Right lung (tissue), 5 donors: ENCODE results near the gene ELAVL2. TPM values are rescaled to one million over a fixed set of nuclear protein-coding genes. Genes with fewer than 3 reads are reported as not detected.
"Not testable (repeated sequence)": the region's sequence is repeated elsewhere in the genome, so short reads cannot be mapped to it uniquely, and the experiment has no call there.

Experiments used
- DNase-seq, 2 donors: peaks; one replicate each; pipeline ENCODE4 v3.0.0-alpha.2; 2013
- polyA plus RNA-seq, 5 donors: library from polyadenylated mRNA; unstranded; fragments of 120-200 nt; gene quantifications; one replicate each; pipeline versions ENCODE4 v1.2.1 to v1.2.3, GENCODE V29; 2013; ENCODE audit warnings: inconsistent platforms in 1 of 5, low replicate concordance in 1 of 5; ENCODE audit not compliant: insufficient read length in 5 of 5, insufficient read depth in 1 of 5

Gene ELAVL2
- polyA plus RNA-seq, 5 donors = 1.1 to 3.5 (median 3.1) TPM

GRCh38 chr9:23725279-23725946, 100.6 kb downstream of the ELAVL2 start:
- no peak for DNase-seq

GRCh38 chr9:23723672-23724071, 102.4 kb downstream of the ELAVL2 start:
- DNase-seq = no peak

- DNase-seq = not testable (repeated sequence)
These were observed 103.0 kb downstream of the ELAVL2 start for GRCh38 chr9:23723048-23723447.

GRCh38 chr9:23721466-23721865, 104.6 kb downstream of the ELAVL2 start:
- DNase-seq = no peak

- DNase-seq = no peak
These were observed 108.5 kb downstream of the ELAVL2 start for GRCh38 chr9:23717505-23717904.

- DNase-seq = no peak
These were observed 118.8 kb downstream of the ELAVL2 start for GRCh38 chr9:23707249-23707648.

GRCh38 chr9:23702311-23702922, 123.6 kb downstream of the ELAVL2 start:
- DNase-seq = no peak

GRCh38 chr9:23701291-23701690, 124.7 kb downstream of the ELAVL2 start:
- DNase-seq = no peak

GRCh38 chr9:23700359-23700758, 125.7 kb downstream of the ELAVL2 start:
- DNase-seq = no peak

- no peak for DNase-seq
These were observed 127.9 kb downstream of the ELAVL2 start for GRCh38 chr9:23698161-23698560.

- no peak for DNase-seq
These were observed 130.5 kb downstream of the ELAVL2 start for GRCh38 chr9:23695572-23695971.

GRCh38 chr9:23693374-23693773, 132.7 kb downstream of the ELAVL2 start:
- DNase-seq = no peak

- no peak for DNase-seq
These were observed 139.1 kb downstream of the ELAVL2 start for GRCh38 chr9:23686896-23687295.

- DNase-seq = no peak
These were observed 139.8 kb downstream of the ELAVL2 start for GRCh38 chr9:23686257-23686656.

- no peak for DNase-seq
These were observed 142.4 kb downstream of the ELAVL2 start for GRCh38 chr9:23683611-23684061.

- peak in 1 of 2 donors; percentile 11 for DNase-seq
These were observed 143.1 kb downstream of the ELAVL2 start for GRCh38 chr9:23682891-23683431.

GRCh38 chr9:23682352-23682751, 143.7 kb downstream of the ELAVL2 start:
- DNase-seq = no peak

- no peak for DNase-seq
These were observed 148.6 kb downstream of the ELAVL2 start for GRCh38 chr9:23677446-23677845.

- DNase-seq = no peak
These were observed 151.9 kb downstream of the ELAVL2 start for GRCh38 chr9:23674016-23674585.

- DNase-seq = no peak
These were observed 153.9 kb downstream of the ELAVL2 start for GRCh38 chr9:23672151-23672550.

GRCh38 chr9:23669776-23670175, 156.3 kb downstream of the ELAVL2 start:
- no peak for DNase-seq

GRCh38 chr9:23665635-23666034, 160.4 kb downstream of the ELAVL2 start:
- no peak for DNase-seq

- no peak for DNase-seq
These were observed 161.0 kb downstream of the ELAVL2 start for GRCh38 chr9:23665051-23665450.
